HG03342 (cell line): ENCODE results near the gene COL6A1.
"Not testable (repeated sequence)": the region's sequence is repeated elsewhere in the genome, so short reads cannot be mapped to it uniquely, and the experiment has no call there.

ENCODE experiments used
- ATAC-seq: cut with Tn5 transposase; IDR thresholded peaks from one replicate; pipeline ENCODE4 v1.9.1; 2021; ENCODE audit warnings: mild to moderate bottlenecking, moderate library complexity; ENCODE audit not compliant: unreplicated experiment

COL6A1 gene

DNA sequence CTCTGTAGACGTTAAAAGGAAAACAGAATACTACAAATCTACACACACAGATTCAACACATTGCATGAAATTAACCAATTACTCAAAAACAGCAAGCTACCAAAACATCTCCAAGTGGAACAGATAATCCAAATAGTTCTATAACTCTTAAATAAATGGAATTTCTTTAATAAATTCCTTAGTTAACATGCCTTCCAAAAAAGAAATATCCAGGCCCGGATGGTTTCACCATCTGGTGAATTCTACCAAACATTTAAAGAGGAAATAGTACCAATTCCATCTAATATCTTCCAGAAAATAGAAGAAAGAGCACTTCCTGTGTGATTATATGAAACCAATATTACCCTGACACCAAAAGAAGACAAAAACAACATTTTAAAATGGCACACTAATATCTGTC is 63.6 kb downstream of the COL6A1 start:
- no peak for ATAC-seq

DNA sequence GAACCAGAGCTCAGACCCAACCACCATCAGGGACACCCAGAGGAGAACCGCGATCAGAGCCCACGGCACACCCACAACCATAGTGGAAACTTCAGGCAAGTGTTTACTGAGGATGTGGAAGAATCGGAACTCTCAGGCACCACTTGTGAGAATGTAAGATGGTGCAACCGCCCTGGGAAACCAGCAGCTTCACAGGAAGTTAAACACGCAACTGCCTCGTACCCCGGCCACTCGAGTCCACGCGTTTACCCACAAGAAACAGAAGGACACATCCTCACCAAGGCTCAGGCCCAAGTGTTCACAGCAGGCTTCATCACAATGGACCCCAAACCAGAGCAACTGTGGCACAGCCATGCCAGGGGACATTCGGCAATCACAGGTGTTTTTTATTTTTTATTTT is 64.9 kb downstream of the COL6A1 start:
- no peak for ATAC-seq

DNA sequence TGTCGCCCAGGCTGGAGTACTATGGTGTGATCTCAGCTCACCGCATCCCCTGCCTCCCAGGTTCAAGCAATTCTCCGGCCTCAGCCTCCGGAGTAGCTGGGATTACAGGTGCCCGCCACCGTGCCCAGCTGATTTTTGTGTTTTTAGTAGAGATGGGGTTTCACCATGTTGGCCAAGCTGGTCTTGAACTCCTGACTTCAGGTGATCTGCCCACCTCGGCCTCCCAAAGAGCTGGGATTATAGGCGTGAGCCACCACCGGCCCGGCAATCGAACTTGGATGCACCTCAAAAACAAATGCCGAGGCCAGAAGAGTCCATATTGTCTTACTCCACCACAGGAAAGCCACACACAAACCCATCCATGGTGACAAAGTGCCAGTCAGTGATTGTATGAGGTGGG is 65.3 kb downstream of the COL6A1 start:
- not testable (repeated sequence) for ATAC-seq

DNA sequence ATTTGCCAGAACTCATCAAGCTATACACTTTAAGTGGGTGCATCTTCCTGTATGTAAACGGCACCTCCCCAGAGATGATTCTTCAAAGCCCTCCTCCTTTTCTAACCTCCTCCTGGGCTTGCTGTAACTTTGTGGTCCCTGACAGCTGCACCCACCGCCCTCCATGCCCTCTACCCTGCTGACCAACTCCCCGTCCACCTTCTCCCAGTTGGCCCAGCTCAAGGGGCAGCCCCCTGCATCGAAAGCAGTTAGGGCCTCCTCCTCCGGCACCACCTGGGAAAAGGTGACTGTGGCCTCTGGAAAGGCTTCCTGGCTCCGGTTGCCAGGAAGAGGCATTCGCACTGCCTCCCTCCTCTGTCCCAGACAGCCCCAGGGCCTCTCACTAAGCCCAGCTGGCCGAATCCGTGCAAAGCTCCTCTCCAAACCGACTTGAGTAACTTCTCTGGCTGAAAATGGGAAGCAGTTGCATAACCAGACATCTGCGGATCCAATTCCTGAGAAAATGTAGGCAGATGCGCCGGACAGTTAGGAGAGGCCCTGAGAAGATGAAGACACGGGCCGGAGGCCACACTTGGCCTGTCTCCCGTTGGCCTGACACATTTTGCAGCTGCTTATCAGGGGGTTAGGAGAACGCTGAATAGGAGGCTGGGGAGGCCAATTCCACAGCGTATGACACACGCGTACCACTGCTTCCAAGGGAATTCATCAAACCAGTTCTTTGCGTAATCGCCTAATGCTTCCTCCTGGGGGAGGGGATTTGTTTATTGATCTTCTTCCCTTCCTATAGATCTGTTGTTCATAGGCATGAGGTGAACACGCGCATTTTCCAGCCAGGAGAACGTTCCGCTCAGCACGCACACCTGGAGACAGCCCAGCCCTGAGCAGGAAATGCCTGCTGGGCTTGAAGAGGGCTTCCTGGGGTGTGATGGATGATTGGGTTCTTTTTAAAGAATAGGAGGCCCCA is 67.6 kb downstream of the COL6A1 start:
- no peak for ATAC-seq

DNA sequence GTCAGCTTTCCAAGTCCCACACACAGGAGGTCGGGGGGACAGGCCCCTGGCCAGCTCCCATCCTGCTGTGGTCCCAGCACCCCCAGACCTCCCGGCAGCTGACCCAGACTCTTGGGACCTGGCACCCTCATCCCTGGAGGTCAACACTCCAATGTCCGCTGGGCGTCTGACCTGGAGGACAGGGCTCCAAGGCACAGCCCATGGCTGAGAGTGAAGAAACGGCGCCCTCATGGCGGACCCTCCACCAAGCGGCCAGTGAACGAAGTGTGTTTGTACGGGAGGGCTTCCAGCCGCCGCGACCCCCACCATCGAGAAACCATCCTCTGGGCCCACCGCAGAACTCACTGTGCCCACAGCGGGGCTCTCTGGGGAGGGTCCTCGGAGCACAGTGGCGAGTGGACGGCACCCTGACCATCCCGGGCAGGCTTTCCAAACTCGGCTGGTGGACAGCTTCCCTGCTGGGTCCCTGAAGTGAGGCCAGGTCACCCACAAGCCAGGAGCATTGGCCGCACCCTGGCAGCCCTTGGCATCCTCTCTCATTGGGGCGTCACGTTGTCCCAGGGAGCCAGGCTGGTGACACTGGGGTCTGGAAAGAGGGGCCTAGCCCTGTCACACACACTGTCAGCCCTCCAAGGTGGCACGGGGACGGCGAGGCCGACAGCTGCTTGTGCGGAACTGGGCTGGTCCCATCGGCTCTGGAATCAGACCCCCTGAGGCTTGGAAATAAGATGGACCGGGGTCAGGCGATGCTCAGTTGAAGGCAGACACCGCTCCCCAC is 68.5 kb downstream of the COL6A1 start:
- ATAC-seq = no peak

DNA sequence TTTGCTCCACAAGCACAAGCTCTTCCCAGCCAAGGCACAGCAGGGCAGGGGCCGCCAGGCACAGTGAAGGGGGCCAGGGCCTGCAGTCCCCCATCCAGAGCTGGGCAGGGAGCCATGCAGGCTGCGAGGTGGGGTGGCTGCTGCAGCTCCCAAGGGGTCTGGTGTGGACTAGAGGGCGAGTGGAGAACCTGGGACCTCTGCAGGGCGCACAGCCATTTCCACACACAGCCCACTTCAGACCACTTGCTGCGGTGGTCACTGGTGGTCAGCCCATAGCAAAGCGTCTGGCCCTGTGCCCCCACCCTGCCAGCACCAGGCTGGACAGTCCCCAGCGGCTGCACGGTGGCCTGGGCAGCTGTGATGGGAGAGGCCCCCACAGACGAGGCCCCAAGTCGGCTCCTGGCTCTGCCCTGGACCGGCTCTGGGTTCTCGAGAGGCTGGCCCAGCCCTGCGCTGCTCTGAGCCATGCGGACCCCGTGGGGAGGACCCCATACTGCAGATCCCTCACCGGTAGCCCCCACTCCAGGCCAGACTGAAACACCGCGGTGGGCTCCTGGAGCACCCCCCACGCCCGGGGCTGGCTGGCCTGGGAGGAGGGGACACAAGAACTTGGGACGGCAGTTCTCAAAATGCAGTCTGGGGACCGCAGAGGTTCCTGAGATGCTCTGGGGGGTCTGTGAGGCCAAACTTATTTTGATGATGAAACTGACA is 69.3 kb downstream of the COL6A1 start:
- no peak for ATAC-seq

DNA sequence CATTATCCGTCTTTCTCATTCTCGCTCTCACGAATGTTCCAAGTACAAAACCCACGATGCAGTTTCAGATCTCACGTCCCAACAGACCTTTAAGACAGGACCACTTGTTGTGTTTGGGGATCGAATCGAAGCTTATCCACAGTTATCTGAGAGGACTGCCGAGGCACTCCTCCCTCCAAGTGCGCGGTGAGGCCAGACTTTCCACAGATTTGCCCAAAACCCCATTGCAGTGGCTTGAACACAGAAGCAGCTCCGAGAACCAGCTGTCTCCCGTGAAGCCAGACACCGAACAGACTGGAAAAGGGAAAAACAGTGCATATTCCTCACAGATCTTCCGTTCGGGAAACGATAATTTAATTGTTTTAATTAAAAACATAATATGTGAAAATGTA is 69.8 kb downstream of the COL6A1 start:
- ATAC-seq = no peak

DNA sequence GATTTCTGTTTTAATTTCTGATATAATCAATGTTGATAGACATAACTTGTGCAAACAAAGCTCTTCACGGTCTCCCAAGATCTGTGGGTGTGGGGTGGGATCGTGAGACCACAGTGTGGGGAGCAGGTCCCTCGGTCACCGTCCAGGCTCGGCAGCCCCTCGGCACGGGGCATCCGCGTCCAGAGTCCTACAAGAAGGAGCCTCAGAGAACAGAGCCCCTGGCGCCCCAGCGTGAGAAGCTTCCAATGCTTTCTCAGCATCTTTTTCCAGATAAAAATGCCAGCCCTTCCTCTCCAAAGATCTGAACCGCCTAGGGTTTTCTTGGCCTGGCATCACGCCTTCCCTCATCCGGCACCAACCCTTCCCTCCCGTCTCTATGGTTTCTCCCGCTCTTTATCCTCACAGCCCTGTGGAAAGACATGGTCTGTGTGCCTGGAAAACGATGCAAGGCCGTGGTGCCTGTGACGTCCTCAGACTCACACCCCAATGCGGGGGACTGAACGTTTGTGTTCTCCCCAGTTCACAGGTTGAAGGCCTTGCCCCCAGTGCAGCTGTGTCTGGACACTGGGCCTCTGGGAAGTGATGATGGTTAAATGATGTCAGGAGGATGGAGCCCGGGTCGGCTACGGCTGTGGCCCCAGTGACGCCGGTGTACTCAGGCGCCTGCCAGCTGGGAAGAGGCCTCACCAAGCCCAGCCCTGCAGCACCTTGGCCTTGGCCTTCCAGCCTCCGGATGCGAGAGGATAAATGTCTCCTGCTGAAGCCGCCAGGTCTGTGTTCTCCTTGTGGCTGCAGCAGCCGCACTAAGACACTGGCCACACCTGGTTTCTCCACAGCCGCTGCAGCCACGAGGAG is 70.5 kb downstream of the COL6A1 start:
- ATAC-seq = no peak

DNA sequence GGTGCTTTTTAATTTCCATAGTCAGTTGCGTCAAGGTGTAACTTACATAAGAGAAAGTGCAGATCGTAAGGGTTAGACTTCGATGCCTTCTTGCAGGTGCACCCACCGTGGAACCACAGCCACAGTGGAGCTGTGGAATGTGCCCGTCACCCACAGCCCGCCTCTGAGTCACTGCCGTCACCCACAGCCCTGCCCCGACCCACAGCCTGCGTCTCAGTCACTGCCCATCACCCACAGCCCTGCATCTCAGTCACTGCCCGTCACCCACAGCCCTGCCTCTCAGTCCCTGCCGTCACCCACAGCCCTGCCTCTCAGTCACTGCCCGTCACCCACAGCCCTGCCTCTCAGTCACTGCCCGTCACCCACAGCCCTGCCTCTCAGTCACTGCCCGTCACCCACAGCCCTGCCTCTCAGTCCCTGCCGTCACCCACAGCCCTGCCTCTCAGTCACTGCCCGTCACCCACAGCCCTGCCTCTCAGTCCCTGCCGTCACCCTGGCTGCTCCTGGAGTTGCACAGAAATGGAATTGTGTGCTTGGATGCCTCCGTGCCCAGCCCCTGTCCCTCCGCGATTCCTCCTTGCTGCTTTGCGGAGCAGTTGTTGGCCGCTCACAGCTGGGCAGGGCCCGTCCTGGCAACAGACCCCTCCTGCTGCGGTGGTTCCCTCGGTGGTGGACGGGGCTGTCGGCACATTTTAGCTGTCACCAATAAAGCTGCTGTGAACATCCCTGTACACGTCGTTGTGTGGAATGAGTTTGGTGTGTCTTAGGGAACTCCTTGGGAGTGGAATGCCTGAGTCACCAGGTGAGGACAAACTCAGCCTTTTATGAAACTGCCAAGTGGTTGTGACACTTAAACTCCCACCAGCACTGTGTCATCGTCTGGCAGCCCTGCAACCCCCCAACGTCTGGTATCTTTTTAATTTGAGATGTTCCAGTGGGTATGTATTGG is 71.4 kb downstream of the COL6A1 start:
- ATAC-seq = no peak

DNA sequence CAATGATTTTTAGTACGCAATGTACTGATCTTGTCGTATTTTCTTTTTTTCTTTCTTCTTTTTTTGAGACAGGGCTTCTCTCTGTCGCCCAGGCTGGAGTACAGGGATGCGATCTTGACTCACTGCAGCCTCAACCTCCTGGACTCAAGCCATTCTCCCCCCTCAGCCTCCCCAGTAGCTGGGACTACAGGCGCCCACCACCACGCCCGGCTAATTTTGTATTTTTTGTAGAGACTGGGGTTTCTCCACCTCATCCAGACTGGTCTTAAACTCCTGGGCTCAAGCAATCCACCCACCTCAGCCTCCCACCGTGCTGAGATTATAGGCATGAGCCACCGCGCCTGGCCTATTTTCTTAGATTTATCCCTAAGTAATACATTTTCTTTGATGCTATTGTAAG is 72.5 kb downstream of the COL6A1 start:
- ATAC-seq = no peak

DNA sequence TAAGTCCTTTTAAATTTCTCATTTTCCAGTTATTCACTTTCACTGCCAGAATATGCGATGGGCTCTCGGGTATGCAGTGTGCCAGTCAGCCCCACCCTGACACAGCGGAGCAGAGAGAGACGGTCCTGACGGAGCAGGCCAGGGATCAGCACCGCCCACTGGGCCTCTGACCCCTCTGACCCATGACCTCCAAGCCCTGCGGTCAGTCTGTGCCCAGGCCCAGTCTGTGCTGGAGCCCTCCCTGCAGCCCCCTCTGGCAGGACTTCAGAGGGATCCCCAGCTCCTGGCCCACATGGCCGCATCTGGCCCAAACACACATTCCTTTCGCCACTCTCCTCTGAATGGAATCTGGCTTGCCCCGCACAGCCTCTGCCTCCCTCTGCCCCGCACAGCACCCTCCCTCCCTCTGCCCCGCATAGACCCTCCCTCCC is 72.9 kb downstream of the COL6A1 start:
- no peak for ATAC-seq
